Subcutaneous abdominal adipose tissue (tissue), 5 donors: ENCODE data around the gene CD247.

Experiments used
- H3K27ac ChIP-seq: one replicate; pipeline ENCODE4 v1.7.0; 2013; ENCODE audit warnings: low read depth, mild to moderate bottlenecking, inconsistent platforms, low read length, moderate library complexity
- H3K27me3 ChIP-seq, 5 donors: one replicate each; pipeline ENCODE4 v1.7.0; 2013; ENCODE audit warnings: low read length in 5 of 5, inconsistent platforms in 1 of 5; ENCODE audit not compliant: control insufficient read depth in 5 of 5, insufficient read depth in 4 of 5
- H3K36me3 ChIP-seq, 5 donors: one replicate each; pipeline ENCODE4 v1.7.0; 2013; ENCODE audit warnings: low read length in 5 of 5; ENCODE audit not compliant: control insufficient read depth in 5 of 5, insufficient read depth in 5 of 5
- H3K4me1 ChIP-seq, 5 donors: one replicate each; pipeline ENCODE4 v1.7.0; 2013; ENCODE audit warnings: low read length in 5 of 5, mild to moderate bottlenecking in 3 of 5, moderate library complexity in 1 of 5; ENCODE audit not compliant: control insufficient read depth in 5 of 5, insufficient read depth in 5 of 5
- H3K4me3 ChIP-seq, 5 donors: one replicate each; pipeline ENCODE4 v1.7.0; 2013; ENCODE audit warnings: low read length in 5 of 5, low read depth in 1 of 5
- H3K9ac ChIP-seq, 5 donors: one replicate each; pipeline ENCODE4 v1.7.0; 2013; ENCODE audit warnings: low read length in 5 of 5, mild to moderate bottlenecking in 4 of 5, moderate library complexity in 3 of 5
- H3K9me3 ChIP-seq, 5 donors: one replicate each; pipeline ENCODE4 v1.7.0; 2013; ENCODE audit warnings: low read length in 5 of 5; ENCODE audit not compliant: control insufficient read depth in 5 of 5
- donor health status: healthy.
- donor health status: healthy.
- donor health status: healthy.
- donor health status: healthy.
- donor health status: healthy.

The CD247 gene

GRCh38 chr1:167477986-167478385 is 40.3 kb downstream of the CD247 start:
- no peaks in the 10 kb centered on the region for H3K36me3 ChIP-seq
- H3K27me3 ChIP-seq: peaks cover 0 to 5% (median 3%) of the 10 kb centered on the region in 5 donors
- H3K27ac ChIP-seq: no peak overlapping the region
- no peak overlapping the region for H3K4me3 ChIP-seq
- H3K9ac ChIP-seq: no peak overlapping the region
- H3K9me3 ChIP-seq: no peaks in the 10 kb centered on the region
- no peaks in the 10 kb centered on the region for H3K4me1 ChIP-seq

- no peak overlapping the region for H3K27ac ChIP-seq
- peaks cover 0 to 5% (median 3%) of the 10 kb centered on the region in 5 donors for H3K27me3 ChIP-seq
- no peaks in the 10 kb centered on the region for H3K36me3 ChIP-seq
- no peaks in the 10 kb centered on the region for H3K4me1 ChIP-seq
- no peak overlapping the region for H3K4me3 ChIP-seq
- no peak overlapping the region for H3K9ac ChIP-seq
- H3K9me3 ChIP-seq: no peaks in the 10 kb centered on the region
Observed at GRCh38 chr1:167476061-167476460, 42.3 kb downstream of the CD247 start.

GRCh38 chr1:167474191-167474641 is 44.1 kb downstream of the CD247 start:
- Histone ChIP-seq H3K9me3 (no peaks in the 10 kb centered on the region), H3K27me3 (peaks cover 0 to 5% (median 3%) of the 10 kb centered on the region in 5 donors), H3K4me3 (no peak overlapping the region), H3K36me3 (no peaks in the 10 kb centered on the region), H3K27ac (no peak overlapping the region), H3K9ac (no peak overlapping the region), H3K4me1 (no peaks in the 10 kb centered on the region)

GRCh38 chr1:167473761-167474160 is 44.6 kb downstream of the CD247 start:
- no peak overlapping the region for H3K4me3 ChIP-seq
- no peaks in the 10 kb centered on the region for H3K36me3 ChIP-seq
- H3K27me3 ChIP-seq: peaks cover 0 to 5% (median 3%) of the 10 kb centered on the region in 5 donors
- no peaks in the 10 kb centered on the region for H3K9me3 ChIP-seq
- H3K27ac ChIP-seq: no peak overlapping the region
- H3K4me1 ChIP-seq: no peaks in the 10 kb centered on the region
- H3K9ac ChIP-seq: no peak overlapping the region

GRCh38 chr1:167472752-167473521 is 45.4 kb downstream of the CD247 start:
- Histone ChIP-seq H3K36me3 (no peaks in the 10 kb centered on the region), H3K27ac (no peak overlapping the region), H3K27me3 (peaks cover 0 to 5% (median 3%) of the 10 kb centered on the region in 5 donors), H3K9ac (no peak overlapping the region), H3K4me3 (no peak overlapping the region), H3K4me1 (no peaks in the 10 kb centered on the region), H3K9me3 (no peaks in the 10 kb centered on the region)

GRCh38 chr1:167471568-167471967 is 46.8 kb downstream of the CD247 start:
- H3K27ac ChIP-seq: no peak overlapping the region
- no peaks in the 10 kb centered on the region for H3K4me1 ChIP-seq
- no peak overlapping the region for H3K4me3 ChIP-seq
- H3K9me3 ChIP-seq: no peaks in the 10 kb centered on the region
- H3K27me3 ChIP-seq: peaks cover 3 to 10% (median 4%) of the 10 kb centered on the region in 5 donors
- H3K36me3 ChIP-seq: no peaks in the 10 kb centered on the region
- no peak overlapping the region for H3K9ac ChIP-seq

- H3K4me3 ChIP-seq: no peak overlapping the region
- H3K4me1 ChIP-seq: no peaks in the 10 kb centered on the region
- no peak overlapping the region for H3K9ac ChIP-seq
- peaks cover 3 to 10% (median 4%) of the 10 kb centered on the region in 5 donors for H3K27me3 ChIP-seq
- no peaks in the 10 kb centered on the region for H3K9me3 ChIP-seq
- no peaks in the 10 kb centered on the region for H3K36me3 ChIP-seq
- H3K27ac ChIP-seq: no peak overlapping the region
Observed at GRCh38 chr1:167469280-167469965, 48.9 kb downstream of the CD247 start.

GRCh38 chr1:167467752-167468151 is 50.6 kb downstream of the CD247 start:
- no peak overlapping the region for H3K4me3 ChIP-seq
- no peaks in the 10 kb centered on the region for H3K9me3 ChIP-seq
- no peaks in the 10 kb centered on the region for H3K36me3 ChIP-seq
- H3K4me1 ChIP-seq: no peaks in the 10 kb centered on the region
- H3K27ac ChIP-seq: no peak overlapping the region
- no peak overlapping the region for H3K9ac ChIP-seq
- peaks cover 0 to 8% (median 3%) of the 10 kb centered on the region in 5 donors for H3K27me3 ChIP-seq

GRCh38 chr1:167467126-167467710 is 51.1 kb downstream of the CD247 start:
- Histone ChIP-seq H3K4me3 (no peak overlapping the region), H3K27me3 (peaks cover 0 to 8% (median 3%) of the 10 kb centered on the region in 5 donors), H3K36me3 (no peaks in the 10 kb centered on the region), H3K4me1 (no peaks in the 10 kb centered on the region), H3K27ac (no peak overlapping the region), H3K9ac (no peak overlapping the region), H3K9me3 (no peaks in the 10 kb centered on the region)

GRCh38 chr1:167465743-167466142 is 52.6 kb downstream of the CD247 start:
- no peaks in the 10 kb centered on the region for H3K9me3 ChIP-seq
- no peak overlapping the region for H3K4me3 ChIP-seq
- no peaks in the 10 kb centered on the region for H3K36me3 ChIP-seq
- H3K9ac ChIP-seq: no peak overlapping the region
- H3K27me3 ChIP-seq: peaks cover 0 to 11% (median 4%) of the 10 kb centered on the region in 5 donors
- H3K27ac ChIP-seq: no peak overlapping the region
- no peaks in the 10 kb centered on the region for H3K4me1 ChIP-seq
